Adrenal gland (tissue), 5 donors: Measurements from ENCODE around the gene ITM2C.

ENCODE experiments used
- CTCF ChIP-seq, 6 experiments: fragments of 450-650 bp in 4 of 6; fragments of 200-600 bp in 2 of 6; sonication (generic) in 1 of 6; IDR thresholded peaks; 1 replicate in 5 of 6; 2 replicates in 1 of 6; pipeline versions ENCODE4 v1.5.1 to v1.8.0; 2016 to 2021; ENCODE audit warnings: antibody characterized with exemption in 6 of 6, mild to moderate bottlenecking in 2 of 6, moderate library complexity in 1 of 6
- POLR2A ChIP-seq, 2 donors: fragments of 450-650 bp; IDR thresholded peaks; one replicate each; pipeline ENCODE4 v1.6.1; 2017; ENCODE audit warnings: antibody characterized with exemption in 2 of 2, mild to moderate bottlenecking in 2 of 2, moderate library complexity in 1 of 2
- donor health status: DM: no; HTN: no; CAD: no.

- TF ChIP-seq CTCF (IDR thresholded peaks at IDR 0.05) (no peak), POLR2A (IDR thresholded peaks at IDR 0.05) (no peak)
Measured at GRCh38 chr2:230898016-230898712, 33.4 kb downstream of the ITM2C start.
